ENCODE results near the gene SIT1.

The SIT1 gene

GRCh38 chr9:35605351-35606137 lies 45.2 kb downstream of the SIT1 start:
- peak; percentile 55 for DNase-seq (ENCODE audit: low spot score)

DNA sequence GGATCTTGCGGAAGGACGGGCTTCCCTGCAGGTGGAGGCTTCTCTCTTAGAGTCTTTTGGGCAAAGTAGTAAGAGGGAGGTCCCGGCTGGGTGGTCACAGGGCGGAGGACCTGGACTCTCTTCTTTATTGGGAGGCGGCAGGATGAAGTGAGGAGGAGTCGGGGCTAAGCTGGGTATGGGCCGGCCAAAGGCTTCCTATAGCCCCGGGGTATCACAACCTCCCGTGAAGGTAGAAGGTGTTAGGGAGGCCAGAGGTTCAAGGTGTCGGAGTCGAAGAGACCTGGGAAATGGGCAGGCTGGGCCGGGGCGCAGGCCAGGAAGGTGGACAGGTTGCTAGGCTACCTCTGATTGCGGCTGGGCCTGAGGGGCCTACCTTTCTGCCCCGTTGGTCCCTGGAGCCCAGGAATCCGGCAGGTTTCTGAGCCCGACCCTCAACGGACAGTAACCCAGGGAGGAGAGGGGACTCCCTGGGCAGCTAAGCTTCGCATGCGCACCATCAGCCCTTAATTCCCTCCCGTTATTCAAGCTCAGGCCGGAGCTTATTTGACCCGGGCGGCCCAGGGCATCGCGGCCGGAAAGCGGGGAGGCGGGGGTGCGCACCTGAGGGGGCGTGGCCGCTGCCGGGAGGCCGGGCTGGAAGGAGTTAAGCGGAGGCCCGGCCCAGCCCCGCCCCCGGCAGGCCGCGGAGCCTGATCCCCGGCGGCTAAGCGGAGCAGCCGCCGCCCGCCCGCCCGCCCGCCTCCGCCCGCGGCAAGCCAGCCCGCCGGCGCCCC lies 46.0 kb downstream of the SIT1 start, which contains the start of gene TESK1:
TSS of gene TESK1 (plus strand) at position 685 of the 773 bp plus-strand sequence. CDS start 358 bp downstream, outside the sequence.
- DNase-seq (ENCODE audit: low spot score), result peak; percentile 92

- peak; percentile 99 for DNase-seq (ENCODE audit: low spot score)
Observed at GRCh38 chr9:35603986-35604577, 46.6 kb downstream of the SIT1 start.

DNA sequence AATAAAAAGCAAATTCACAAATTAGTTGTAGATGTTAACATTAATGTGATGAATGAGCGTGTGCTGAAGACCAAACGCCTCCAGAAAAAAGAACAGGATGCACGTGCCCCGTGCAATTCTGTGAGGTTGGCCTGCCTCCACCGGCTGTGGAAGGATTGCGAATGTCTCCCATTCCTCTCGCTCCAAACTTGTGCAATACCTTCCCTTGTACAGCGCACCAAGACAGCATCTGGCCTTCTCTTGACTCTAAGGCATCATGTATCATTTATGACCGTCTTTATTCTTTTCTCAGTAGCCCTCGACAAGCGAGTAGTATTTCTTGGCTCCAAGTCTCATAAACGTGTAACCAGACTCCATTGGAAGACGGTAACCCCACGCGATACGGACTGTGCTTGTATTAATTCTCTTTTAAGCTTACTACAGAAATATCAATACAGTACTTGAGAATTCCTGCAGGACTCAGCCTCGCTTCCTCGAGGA lies 47.2 kb downstream of the SIT1 start:
- DNase-seq (ENCODE audit: low spot score), result no peak

DNA sequence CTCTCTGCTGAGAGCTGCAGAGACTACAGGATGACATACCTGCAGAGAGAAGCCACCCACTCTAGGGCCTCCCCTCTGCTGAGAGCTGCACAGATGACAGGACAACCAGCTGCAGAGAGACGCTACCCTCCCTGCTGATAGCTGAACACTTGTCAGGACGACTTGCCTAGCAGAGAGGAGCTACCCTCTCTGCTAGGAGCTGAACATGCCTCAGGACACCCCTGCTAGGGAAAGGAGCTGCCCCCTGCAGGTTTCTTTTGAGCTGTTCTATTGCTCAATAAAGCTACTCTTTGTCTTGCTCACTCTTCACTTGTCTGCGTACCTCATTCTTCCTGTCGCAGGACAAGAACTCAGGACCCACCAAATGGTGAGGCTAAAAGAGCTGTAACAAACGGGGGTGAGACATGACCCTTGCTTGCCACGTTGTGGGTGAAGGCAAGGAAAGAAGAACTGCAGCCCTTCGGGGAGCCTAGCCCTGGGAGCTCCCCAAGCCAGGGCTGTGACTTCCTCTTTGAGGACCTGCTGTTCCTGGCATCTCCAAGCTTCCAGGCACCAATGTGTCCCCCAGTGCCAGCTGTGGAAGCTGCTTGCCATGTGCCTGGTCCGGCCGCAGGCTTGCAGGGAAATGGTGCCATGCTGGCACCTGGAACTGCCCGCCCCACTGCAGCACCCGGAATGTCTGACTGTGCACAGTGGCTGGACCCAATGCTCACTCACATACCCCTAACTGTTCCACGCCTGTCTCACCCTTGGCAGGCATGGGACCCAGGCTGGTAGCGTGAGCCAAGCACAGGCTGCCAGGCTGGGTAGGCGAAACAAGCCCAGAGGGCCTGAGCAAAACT lies 50.7 kb downstream of the SIT1 start:
- no peak for DNase-seq (ENCODE audit: low spot score)

Data from germinal center (tissue), 1 donor.